Suppressor macrophage treated with lipopolysaccharide for 4 hours (primary cell): ENCODE results near the gene GPATCH8.

Experiments
- DNase-seq: peaks from one replicate; pipeline ENCODE4 v3.0.0-alpha.2; 2020

GPATCH8 gene

DNA sequence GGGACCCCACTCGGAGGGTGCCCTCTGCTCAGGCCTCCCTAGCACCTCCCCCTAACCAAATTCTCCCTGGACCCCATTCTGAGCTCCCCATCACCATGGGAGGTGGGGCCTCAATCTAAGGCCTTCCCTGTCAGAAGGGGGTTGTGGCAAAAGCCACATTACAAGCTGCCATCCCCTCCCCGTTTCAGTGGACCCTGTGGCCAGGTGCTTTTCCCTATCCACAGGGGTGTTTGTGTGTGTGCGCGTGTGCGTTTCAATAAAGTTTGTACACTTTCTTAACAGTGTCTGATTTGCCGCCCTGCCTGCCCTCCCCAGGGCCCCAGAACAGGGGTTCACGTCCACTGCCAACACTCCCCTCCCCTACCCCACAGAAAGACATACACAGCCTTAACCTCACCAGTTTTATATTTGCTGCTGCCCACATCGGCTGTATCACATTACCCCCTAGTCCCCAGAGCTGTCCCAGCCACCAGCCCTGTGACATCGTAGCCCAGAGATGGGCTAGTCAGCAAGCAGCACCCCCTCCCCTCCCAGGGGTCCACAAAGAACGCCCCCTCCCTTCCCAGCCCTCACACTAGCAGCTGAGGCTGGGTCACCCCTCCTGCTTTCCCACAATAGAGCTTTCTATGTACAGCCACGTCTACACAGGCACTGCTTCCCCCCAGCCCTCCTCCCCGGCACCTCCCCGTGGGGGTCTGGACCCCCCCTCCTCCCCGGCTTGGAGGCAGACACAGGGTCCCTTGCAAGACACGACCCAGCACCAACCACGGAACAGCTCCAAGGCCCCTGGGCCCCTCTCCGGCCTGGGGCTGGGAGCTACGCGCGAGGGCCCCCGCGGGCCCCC lies 150.2 kb downstream of the GPATCH8 start:
- DNase-seq, result no peak

DNA sequence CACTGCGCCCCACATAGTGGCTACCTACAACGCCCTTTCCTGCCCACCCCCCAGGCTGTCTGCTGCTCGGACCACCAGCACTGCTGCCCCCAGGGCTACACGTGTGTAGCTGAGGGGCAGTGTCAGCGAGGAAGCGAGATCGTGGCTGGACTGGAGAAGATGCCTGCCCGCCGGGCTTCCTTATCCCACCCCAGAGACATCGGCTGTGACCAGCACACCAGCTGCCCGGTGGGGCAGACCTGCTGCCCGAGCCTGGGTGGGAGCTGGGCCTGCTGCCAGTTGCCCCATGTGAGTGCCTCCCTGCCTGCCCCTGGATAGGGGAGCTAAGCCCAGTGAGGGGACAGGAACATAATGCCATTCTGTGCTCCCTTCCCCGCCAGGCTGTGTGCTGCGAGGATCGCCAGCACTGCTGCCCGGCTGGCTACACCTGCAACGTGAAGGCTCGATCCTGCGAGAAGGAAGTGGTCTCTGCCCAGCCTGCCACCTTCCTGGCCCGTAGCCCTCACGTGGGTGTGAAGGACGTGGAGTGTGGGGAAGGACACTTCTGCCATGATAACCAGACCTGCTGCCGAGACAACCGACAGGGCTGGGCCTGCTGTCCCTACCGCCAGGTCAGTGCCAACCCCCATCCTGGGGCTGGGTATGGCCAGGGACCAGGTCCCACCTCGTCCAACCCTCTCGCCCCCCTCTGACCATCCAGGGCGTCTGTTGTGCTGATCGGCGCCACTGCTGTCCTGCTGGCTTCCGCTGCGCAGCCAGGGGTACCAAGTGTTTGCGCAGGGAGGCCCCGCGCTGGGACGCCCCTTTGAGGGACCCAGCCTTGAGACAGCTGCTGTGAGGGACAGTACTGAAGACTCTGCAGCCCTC lies 151.0 kb downstream of the GPATCH8 start:
- DNase-seq, result no peak

DNA sequence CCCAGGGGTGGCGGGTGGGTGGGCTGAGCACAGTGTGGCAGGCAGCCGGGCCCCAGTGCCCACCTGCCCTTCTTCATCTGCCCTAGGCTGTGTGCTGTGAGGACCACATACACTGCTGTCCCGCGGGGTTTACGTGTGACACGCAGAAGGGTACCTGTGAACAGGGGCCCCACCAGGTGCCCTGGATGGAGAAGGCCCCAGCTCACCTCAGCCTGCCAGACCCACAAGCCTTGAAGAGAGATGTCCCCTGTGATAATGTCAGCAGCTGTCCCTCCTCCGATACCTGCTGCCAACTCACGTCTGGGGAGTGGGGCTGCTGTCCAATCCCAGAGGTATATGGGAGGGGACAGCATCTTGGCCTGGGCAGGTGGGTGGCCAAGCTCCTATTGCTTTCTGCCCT lies 151.7 kb downstream of the GPATCH8 start:
- no peak for DNase-seq

DNA sequence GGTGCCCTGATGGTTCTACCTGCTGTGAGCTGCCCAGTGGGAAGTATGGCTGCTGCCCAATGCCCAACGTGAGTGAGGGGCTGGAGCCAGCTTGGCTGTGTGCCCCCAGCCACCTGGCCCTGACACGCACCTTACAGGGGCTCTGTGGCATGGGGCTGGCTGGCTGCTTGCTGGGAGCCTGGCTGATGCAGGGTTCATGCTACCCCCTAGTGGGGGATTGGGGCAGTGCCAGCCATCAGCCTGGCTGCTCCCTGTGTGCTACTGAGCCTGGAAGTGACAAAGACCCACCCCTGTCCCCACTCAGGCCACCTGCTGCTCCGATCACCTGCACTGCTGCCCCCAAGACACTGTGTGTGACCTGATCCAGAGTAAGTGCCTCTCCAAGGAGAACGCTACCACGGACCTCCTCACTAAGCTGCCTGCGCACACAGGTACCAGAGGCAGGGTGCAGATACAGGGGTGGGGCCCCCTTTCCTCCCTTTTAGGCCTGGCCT lies 152.4 kb downstream of the GPATCH8 start:
- peak; percentile 75 for DNase-seq

DNA sequence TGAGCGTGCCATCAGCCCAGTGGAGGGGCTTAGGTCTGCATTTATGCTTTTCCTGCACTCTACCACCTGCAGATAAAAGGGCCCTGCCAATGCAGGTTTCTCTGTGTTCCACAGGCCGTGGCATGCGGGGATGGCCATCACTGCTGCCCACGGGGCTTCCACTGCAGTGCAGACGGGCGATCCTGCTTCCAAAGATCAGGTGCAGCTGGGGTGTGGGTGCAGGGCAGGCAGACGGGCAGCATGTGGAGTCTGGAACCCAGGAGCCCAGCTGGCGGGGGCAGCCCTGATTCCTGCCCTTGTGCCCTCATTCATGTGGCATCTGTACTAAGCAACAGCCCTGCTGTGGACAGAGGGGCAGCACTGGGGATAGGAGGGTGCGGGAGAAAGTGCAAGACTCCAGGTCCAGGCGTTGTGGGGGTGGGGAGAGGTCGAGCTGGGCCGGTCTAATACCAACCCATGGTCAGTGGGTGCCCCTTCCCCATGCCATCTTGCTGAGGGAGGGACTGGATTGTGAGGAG lies 153.6 kb downstream of the GPATCH8 start:
- DNase-seq, result no peak

DNA sequence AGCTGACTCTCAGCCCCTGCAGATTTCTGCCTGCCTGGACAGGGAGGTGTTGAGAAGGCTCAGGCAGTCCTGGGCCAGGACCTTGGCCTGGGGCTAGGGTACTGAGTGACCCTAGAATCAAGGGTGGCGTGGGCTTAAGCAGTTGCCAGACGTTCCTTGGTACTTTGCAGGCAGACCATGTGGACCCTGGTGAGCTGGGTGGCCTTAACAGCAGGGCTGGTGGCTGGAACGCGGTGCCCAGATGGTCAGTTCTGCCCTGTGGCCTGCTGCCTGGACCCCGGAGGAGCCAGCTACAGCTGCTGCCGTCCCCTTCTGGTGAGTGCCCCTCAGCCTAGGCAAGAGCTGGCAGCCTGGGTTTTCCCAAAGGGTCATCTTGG lies 154.2 kb downstream of the GPATCH8 start:
- DNase-seq, result no peak

DNA sequence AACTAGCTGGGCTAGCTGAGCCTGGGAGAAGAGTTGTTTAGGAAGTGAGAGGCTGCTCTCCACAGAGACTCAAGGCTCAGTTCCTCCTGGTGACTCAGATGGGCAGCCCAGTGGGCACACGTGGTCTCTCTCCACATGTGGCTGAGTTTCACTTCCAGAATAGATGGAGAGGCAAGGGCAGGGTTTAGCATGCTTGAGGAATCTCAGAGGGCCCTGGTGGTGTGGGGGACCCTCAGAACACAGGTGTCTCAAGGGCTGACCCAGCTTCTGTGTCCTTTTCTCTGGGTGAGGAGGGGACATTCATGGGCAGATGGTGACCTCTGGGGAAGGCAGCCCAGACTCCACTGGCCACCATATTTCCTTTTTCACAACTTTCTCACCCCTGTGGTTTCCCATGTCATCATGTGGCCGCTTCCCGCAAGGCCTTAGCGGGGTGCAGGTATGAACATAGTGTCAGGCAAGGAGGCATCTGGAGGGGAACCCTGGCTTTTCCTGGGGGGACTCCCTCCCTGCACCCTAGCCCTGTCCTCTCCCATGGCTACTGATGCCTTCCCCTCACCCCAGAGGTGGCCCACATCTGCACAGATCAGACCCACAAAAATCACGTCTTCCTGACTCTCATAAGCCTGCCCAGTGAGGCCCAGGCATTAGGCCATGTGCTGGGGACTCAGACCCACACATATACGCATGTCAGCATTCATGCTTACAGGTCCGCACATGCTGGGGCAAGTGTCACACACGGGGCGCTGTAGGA lies 154.8 kb downstream of the GPATCH8 start:
- peak; percentile 96 for DNase-seq
